ENCODE measurements around the gene ST3GAL5.
A peak's percentile ranks its signal among the peaks of the same experiment; 100 is the strongest.

The ST3GAL5 gene

DNA sequence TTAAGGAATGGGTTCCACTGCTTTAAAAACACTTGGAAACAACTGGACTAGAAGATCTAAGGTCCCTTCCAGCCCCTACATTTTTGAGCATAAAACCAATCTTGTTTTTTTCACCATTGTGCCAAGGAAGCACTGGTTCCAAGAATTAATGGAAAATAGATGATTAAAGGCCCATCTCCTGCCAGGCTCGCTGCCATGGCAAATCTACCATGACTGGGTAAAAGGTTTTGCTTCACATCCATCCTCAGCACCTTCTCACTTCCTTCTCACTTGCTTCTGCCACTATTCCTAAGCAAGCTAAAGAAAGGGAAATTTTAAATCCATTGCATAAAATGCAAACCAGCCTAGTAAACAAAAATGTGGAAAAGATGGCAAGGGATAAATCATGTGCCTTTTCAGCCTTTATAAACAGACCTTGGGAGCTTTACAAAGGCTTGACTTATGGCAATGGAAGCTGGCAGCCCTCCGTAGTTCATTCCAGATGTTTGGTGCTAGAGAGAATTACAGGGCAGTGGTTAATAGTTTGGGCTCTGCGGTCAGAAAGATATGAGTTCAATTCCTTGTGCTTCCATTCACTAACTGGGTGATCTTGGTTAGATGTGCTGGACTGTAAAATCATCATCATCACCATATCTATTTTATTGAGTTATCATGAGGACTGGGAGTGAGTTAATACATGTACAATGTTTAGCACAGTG lies 27.0 kb upstream of the ST3GAL5 start:
- Histone ChIP-seq H3K4me3 (no peak overlapping the region), H3K27ac (no peak overlapping the region)
- DNase-seq (ENCODE audit: low spot score): no peak
- TF ChIP-seq, protein P1, sequence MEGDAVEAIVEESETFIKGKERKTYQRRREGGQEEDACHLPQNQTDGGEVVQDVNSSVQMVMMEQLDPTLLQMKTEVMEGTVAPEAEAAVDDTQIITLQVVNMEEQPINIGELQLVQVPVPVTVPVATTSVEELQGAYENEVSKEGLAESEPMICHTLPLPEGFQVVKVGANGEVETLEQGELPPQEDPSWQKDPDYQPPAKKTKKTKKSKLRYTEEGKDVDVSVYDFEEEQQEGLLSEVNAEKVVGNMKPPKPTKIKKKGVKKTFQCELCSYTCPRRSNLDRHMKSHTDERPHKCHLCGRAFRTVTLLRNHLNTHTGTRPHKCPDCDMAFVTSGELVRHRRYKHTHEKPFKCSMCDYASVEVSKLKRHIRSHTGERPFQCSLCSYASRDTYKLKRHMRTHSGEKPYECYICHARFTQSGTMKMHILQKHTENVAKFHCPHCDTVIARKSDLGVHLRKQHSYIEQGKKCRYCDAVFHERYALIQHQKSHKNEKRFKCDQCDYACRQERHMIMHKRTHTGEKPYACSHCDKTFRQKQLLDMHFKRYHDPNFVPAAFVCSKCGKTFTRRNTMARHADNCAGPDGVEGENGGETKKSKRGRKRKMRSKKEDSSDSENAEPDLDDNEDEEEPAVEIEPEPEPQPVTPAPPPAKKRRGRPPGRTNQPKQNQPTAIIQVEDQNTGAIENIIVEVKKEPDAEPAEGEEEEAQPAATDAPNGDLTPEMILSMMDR (IDR thresholded peaks at IDR 0.05): no peak

DNA sequence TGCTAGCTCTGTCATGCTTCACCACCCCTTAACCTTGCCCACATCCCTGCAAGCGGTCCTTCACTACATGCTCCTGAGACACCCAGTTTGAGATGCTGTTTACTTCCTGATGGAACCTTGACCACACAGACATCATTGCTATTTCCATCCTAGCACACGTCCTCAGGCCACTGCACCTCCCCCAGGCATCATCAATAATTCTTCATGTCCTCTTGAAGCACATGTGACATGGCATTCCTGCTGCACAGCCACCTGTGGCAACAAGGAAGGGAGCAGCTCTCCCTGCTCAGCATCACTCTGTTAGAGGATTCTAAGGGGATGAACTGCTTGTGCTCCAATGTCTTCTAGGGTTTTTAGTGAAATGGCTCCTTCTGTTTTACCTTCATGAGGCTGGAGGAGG lies 26.1 kb upstream of the ST3GAL5 start:
- DNase-seq (ENCODE audit: low spot score): no peak
- peak overlapping the region in 1 of 2 donors; percentile 53 for H3K27ac ChIP-seq
- TF ChIP-seq, protein P1 (IDR thresholded peaks at IDR 0.05): no peak
- no peak overlapping the region for H3K4me3 ChIP-seq

DNA sequence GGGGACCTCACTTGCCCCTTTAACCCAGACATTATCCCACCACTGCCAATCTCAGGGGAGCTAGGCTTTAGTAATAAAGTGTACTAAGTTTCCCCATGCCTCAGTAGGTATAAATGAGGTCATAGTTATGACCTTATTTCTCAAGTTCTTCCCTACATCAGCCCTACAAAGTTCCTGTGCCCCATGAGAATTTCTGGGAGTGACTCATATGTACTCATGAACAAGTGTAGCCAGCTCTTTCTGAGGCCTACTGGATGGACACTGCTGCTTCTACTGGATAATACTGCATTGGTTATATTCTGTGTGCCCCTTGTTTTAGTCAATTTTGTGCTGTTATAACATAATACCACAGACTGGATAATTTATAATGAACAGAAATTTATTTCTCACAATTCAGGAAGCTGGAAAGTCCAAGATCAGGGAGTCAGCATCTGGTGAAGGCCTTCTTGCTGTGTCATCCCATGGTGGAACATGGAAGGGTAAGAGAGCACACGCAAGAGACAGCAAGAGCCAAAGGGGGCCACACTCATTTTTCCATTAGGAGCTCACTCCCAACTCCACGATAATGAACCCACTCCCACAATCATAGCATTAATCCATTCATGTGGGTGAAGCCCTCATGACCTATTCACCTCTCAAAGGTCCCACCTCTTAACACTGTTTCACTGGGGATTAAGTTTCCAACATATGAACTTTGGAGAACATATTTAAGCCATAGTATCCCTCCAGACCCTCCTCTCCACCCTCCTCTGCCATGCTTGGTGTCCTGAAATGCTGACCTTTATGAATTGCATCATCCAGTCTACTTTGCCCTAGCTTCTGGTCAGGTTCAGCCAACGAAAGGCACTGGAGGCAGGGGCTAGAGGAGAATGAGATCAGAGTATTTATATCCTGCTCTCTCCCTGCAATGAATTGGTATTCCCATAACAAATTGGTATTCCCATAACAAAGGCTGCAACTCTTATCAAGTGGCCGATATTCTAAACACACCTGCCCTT lies 25.4 kb upstream of the ST3GAL5 start:
- Histone ChIP-seq H3K4me3 (no peak overlapping the region), H3K27ac (peak overlapping the region in 1 of 2 donors; percentile 53)
- TF ChIP-seq, protein P1 (IDR thresholded peaks at IDR 0.05): no peak
- no peak for DNase-seq (ENCODE audit: low spot score)

DNA sequence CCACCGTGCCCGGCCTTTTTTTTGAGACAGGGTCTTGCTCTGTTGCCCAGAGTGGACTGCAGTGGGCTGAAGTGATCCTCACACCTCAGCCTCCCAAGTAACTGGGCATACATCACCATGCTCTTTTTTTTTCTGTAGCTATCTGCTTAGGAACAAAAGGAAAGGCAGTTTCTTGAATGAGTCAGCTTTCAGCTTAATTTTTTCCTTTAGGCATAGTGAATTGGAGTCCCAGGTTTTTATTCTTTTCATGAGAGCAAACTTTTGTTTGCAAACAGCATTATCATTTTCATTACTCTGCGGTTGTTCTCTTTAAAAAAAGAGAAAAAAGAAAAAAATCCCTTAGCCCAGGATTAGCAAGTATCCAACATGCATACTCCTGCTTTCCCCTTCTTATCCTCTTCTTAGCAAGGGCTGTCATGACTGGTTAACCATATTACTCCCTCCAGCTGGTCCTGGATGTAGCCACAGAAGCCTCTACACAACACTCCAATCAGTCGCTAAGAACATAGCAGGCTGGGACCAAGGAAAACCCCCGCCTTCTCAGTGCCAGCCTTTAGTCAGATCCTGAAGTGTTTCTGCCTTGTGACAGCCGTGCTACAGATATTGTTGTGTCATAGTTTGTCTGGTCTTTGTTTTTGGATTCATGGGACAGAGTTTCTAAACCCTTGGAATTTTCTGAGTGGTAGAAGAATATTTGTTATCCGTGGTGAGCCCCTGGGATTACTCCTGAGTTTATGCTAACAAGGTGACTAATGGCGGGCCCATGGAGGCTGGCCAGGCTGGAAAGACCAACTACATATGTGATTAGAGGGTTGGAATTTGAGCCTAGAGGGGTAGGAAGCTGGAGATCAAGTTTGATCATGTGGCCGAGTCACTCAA lies 23.3 kb upstream of the ST3GAL5 start:
- DNase-seq (ENCODE audit: low spot score): no peak
- H3K27ac ChIP-seq: peak overlapping the region in 1 of 2 donors; percentile 72
- TF ChIP-seq, protein P1 (IDR thresholded peaks at IDR 0.05): no peak
- no peak overlapping the region for H3K4me3 ChIP-seq

DNA sequence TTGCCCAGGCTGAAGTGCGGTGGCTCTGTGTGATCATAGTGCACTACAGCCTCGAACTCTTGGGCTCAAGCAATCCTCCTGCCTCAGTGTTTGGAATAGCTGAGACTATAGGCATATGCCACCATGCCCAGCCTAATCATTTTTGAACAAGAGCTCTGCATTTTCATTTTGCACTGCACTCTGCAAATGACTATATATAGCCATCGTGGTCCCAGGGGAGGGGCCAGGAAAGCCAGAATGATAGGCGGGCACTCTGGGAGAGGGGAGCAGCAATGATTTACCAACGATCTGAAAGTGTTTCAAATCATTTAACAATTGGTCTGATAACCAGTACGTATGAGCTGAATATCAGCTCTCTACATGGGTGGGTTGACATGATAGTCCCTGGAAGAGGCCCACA lies 22.3 kb upstream of the ST3GAL5 start:
- peak overlapping the region in 1 of 2 donors; percentile 72 for H3K27ac ChIP-seq
- H3K4me3 ChIP-seq: no peak overlapping the region
- TF ChIP-seq, protein P1 (IDR thresholded peaks at IDR 0.05): no peak
- DNase-seq (ENCODE audit: low spot score): no peak

DNA sequence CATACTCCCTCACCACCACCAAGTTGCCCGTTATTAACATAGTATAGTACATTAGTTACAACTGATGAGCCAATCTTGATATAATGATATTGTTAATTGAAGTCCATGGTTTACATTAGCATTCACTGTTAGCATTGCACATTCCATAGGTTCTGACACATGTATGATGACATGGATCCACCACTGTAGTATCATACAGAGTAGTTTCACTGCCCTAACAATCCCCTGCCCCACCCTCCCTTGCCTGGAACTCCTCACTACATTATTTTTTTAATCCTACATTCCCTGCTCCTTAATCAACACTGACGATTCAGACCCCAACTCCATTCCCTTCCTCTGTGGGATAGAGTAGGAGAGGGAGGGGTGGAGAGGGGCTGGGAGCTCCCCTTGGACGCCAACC lies 20.2 kb upstream of the ST3GAL5 start:
- no peak overlapping the region for H3K27ac ChIP-seq
- TF ChIP-seq, protein P1 (IDR thresholded peaks at IDR 0.05): no peak
- DNase-seq (ENCODE audit: low spot score): no peak
- no peak overlapping the region for H3K4me3 ChIP-seq

All from coronary artery (tissue), 2 donors.